Epithelial cell of esophagus (primary cell): ENCODE measurements around the gene ATAD3C.

Experiments used
- DNase-seq: peaks from one replicate; pipeline ENCODE4 v3.0.0; 2010; ENCODE audit warnings: low read depth
- H3K4me3 ChIP-seq: 2 replicates; pipeline ENCODE4 v1.5.1; 2011; ENCODE audit warnings: mild to moderate bottlenecking, low read length, control low read depth
- TF ChIP-seq, protein P1 (sequence below): IDR thresholded peaks from 2 replicates; pipeline ENCODE4 v1.5.1; 2011; ENCODE audit warnings: low read depth, mild to moderate bottlenecking, low read length, control low read depth, inconsistent platforms; ENCODE audit not compliant: insufficient read depth; ENCODE audit errors: missing control alignments

The ATAD3C gene

DNA sequence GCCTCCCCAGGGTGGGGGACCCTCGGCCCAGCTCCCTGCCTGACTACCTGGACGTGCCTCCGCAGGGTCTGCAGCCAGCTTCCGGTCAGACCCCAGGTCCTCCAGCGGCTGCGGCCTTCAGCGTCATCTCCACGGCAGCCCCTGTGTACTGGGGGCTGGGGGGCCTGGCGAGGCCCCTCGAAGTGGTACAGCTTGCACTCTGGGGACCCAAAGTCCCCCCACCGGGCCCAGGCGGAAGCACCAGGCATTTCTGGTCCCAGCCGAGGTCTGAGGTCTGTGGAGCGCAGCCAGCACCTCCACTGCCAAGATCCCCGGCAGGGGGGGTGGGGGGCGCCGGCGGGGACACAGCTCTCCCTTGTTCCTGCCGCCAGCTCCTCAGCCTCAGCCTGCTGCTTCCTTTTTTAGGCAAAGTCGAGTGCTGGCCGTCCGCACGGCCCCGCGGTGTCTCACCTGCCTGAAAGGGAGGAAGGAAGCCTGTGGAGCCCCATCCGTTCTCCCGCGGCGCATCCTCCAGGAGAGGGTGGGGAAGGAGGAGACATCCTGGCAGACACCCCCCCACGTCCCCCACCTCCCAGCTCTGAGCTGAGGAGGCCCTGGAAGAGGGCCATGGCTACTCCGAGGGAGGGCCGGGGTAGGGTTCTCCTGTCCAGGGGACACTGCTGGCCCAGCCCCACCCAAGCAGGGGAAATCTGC lies 15.2 kb upstream of the ATAD3C start:
- TF ChIP-seq, protein P1, sequence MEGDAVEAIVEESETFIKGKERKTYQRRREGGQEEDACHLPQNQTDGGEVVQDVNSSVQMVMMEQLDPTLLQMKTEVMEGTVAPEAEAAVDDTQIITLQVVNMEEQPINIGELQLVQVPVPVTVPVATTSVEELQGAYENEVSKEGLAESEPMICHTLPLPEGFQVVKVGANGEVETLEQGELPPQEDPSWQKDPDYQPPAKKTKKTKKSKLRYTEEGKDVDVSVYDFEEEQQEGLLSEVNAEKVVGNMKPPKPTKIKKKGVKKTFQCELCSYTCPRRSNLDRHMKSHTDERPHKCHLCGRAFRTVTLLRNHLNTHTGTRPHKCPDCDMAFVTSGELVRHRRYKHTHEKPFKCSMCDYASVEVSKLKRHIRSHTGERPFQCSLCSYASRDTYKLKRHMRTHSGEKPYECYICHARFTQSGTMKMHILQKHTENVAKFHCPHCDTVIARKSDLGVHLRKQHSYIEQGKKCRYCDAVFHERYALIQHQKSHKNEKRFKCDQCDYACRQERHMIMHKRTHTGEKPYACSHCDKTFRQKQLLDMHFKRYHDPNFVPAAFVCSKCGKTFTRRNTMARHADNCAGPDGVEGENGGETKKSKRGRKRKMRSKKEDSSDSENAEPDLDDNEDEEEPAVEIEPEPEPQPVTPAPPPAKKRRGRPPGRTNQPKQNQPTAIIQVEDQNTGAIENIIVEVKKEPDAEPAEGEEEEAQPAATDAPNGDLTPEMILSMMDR, result no peak
- no peak for DNase-seq
- H3K4me3 ChIP-seq, result no peak overlapping the region

DNA sequence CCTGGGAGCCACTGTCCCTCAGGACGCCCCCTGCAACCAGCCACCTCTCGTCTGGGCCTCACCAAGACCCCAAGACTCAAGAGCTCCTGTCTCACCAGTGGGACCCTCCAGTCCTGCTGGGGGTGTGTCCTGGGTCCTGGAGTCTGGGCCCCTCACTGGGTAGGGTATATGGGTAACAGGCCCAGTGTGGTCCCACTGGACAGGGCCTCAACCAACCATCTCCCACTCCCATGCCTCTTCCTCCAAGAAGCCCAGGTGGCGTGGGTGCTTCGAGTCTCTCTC lies 14.7 kb upstream of the ATAD3C start:
- H3K4me3 ChIP-seq, result no peak overlapping the region
- TF ChIP-seq, protein P1, result no peak
- no peak for DNase-seq

DNA sequence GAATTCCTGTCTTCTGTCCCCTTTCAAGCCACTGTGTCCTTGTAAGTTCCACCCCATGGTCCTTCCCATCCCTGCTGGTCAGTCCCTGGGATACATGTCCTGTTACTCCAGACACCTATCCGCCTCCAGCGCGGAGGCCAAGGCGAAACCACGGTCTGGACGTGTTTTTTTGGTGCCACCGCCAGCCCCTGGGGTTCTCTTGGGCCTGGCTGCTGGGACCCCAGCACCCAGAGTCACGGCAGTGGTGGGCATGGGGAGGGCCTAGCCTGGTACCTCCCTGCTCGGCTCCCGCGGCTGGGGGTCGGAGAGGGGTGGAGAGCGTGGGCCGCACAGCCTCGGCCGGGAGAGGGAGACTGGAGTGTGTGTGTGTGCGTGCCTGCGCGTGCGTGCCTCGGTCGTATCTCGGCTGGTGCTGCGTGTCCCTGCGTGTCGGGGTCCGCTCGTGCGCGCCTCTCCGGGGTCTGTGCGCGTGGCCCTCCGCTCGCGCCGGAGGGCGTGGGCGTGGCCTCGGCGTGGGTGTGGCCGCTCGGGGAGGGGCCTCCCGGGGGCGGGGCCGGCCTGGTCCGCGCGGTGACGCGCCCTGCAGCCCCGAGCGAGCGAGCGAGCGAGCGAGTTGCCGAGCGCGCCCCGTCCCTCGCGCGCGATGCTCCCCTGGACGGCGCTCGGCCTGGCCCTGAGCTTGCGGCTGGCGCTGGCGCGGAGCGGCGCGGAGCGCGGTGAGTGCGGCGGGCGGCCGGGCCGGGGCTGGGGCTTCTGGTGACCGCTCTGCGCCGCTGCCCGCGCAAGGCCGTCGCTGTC lies 14.2 kb upstream of the ATAD3C start, which contains the start of gene VWA1:
Gene VWA1, plus strand, starts transcription at position 585 of the 798 bp plus-strand sequence. Its CDS starts 59 bp downstream, at position 644.
- TF ChIP-seq, protein P1, result no peak
- peak within 1 kb of the TSS; percentile 56 for H3K4me3 ChIP-seq
- DNase-seq, result peak; percentile 79

DNA sequence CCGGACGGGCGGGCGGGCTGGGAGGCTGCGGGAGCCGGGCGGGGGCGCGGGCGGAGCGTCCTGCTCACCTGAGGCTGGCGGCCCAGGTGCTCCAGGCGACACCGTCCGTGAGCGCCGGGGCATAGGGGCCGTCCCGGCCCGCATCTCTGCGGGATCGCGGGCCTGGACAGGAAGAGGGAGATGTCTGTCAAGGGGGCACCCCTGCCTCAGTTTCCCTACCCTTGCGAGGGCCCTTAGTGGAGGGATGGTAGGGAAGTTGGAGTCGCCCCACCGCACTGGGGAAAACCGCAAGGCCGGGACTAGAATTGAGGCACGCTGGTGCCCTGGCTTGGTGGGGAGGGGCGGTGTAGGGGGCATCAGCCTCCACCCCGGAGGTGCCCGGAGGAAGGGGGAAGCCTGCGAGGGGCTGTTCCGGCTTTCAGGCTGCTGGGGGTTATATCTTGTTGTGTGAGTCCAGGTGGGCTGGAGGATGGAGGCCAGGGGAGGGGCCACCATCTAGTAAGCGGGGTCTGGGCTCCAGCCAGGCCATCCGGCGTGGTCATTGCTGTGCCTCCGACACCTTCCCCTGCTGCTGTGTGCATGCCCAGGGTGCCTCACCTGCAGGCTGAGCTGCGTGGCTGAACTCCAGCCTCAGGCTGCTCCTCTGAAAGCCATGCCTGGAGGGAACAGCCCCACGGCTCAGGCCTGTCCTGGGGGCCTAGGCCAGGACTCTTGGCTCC lies 13.4 kb upstream of the ATAD3C start:
- TF ChIP-seq, protein P1, result no peak
- no peak for DNase-seq
- peak overlapping the region; percentile 56 for H3K4me3 ChIP-seq

DNA sequence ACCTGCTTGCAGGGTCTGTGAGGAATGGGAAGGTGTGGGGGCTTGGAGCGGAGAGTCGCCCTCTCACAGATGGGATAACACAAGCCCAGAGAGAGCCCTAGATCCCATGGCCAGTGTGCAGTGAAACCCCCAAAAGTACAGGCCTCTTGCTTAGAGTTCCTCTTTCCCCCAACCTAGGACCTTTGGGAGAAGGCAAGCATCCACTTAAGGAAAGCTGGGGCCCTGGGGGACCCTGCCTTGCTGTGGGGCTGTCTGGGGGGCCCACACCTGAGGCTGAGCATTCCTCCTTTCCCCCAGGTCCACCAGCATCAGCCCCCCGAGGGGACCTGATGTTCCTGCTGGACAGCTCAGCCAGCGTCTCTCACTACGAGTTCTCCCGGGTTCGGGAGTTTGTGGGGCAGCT lies 12.9 kb upstream of the ATAD3C start:
- TF ChIP-seq, protein P1, result no peak
- no peak for DNase-seq
- H3K4me3 ChIP-seq, result peak overlapping the region; percentile 56

DNA sequence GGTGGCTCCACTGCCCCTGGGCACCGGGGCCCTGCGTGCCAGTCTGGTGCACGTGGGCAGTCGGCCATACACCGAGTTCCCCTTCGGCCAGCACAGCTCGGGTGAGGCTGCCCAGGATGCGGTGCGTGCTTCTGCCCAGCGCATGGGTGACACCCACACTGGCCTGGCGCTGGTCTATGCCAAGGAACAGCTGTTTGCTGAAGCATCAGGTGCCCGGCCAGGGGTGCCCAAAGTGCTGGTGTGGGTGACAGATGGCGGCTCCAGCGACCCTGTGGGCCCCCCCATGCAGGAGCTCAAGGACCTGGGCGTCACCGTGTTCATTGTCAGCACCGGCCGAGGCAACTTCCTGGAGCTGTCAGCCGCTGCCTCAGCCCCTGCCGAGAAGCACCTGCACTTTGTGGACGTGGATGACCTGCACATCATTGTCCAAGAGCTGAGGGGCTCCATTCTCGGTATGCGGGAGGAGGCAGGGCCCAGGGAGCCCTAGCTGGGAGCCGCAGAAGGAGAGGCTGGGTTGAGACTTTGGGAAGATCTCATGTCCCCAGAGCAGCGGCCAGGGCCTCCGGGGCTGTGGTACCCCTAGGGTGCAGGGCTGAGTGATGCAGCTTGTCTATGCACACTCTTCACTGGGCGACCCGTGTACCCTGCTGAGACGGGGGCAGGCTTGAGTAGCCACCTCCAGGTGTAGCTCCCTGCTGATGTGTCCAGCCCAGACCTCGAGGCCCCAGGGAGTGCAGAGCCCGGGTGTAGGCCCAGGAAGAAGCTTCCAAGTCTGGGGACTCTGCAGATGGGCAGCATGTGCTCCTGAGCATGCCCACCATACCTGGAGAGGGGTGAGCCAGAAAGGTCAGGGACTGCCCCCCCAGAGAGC lies 12.2 kb upstream of the ATAD3C start:
- no peak for DNase-seq
- no peak overlapping the region for H3K4me3 ChIP-seq
- TF ChIP-seq, protein P1, result no peak
